ENCODE data around the gene CNPY1. TPM values are rescaled to one million over a fixed set of nuclear protein-coding genes. Genes with fewer than 3 reads are reported as not detected.

CNPY1 gene
- total RNA-seq, 2 experiments from 2014 or later = not detected

DNA sequence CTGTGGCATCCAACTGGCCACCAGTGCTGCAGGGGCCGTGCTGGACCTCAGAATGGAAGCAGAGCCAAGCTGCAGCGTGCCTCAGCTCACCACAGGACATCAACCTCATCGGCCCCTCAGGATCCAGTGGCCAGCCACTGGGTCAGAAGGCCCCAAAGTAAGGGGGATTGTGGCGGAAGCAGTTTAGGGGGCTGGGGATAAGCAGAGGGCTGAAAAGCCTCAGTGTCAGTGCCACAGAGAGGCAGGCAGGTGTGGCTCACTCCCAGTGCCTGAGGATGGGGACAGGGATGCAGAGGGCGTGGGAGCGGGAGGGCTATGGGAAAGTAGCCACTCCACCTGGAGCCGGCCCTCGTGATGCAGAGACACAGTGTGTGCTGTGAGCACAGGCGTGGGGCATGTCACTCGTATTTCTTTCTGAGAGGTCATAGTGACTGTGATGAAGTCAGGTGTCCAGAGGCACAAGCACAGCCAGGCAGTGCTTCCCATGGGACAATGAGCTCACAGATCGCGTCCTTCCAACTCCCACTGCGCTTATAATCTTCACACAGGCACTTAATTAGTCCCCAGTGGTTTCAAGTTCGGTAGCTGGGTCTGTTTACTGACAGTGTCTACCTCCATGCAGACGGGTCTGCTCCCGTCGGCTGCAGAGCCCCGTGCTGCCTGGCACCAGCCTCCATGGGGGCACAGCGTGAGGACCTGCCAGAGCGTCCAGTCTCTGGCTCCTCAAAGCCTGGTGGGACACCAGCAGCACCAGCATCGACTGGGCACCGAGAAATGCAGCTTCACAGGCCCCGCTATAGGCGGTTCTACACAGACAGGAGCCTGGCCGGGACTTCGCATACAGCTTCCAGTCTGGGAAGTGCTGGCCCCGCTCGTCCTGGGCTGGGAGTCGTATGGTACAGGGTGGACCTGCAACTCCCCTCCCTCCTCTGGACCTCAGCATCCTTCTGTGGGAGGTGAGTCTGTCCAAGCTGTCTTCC, 42.9 kb upstream of the CNPY1 start:
- Mint-ChIP-seq H3K27me3 (peaks cover 30% of the 10 kb centered on the region), H3K9me3 (no peaks in the 10 kb centered on the region), H3K27ac (no peak overlapping the region), H3K4me1 (ENCODE audit: low read depth) (no peaks in the 10 kb centered on the region), H3K4me3 (no peak overlapping the region), H3K36me3 (ENCODE audit: low read depth) (no peaks in the 10 kb centered on the region)
- no peak for DNase-seq
- Histone ChIP-seq H3K27me3 (ENCODE audit: control insufficient read depth in 1 of 2, insufficient read depth in 2 of 2, low read length in 2 of 2) (peaks cover 0 to 12% of the 10 kb centered on the region in 2 experiments), H3K4me3 (ENCODE audit: low read length) (no peak overlapping the region), H3K4me1 (ENCODE audit: insufficient read depth, low read length) (no peaks in the 10 kb centered on the region), H3K36me3 (ENCODE audit: insufficient read depth, low read length) (no peaks in the 10 kb centered on the region), H3K9me3 (ENCODE audit: control insufficient read depth in 1 of 2, insufficient read depth in 1 of 2, low read length in 2 of 2) (no peaks in the 10 kb centered on the region), H3K27ac (ENCODE audit: low read depth in 1 of 2, low read length in 2 of 2) (no peak overlapping the region)
- intact Hi-C loops (cut with DNase I, micrococcal nuclease) = no loop called here
- CTCF ChIA-PET = no interaction called here
- TF ChIP-seq, protein P1, sequence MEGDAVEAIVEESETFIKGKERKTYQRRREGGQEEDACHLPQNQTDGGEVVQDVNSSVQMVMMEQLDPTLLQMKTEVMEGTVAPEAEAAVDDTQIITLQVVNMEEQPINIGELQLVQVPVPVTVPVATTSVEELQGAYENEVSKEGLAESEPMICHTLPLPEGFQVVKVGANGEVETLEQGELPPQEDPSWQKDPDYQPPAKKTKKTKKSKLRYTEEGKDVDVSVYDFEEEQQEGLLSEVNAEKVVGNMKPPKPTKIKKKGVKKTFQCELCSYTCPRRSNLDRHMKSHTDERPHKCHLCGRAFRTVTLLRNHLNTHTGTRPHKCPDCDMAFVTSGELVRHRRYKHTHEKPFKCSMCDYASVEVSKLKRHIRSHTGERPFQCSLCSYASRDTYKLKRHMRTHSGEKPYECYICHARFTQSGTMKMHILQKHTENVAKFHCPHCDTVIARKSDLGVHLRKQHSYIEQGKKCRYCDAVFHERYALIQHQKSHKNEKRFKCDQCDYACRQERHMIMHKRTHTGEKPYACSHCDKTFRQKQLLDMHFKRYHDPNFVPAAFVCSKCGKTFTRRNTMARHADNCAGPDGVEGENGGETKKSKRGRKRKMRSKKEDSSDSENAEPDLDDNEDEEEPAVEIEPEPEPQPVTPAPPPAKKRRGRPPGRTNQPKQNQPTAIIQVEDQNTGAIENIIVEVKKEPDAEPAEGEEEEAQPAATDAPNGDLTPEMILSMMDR (IDR thresholded peaks at IDR 0.05) = no peak
- POLR2A ChIA-PET = no interaction called here
- ATAC-seq (ENCODE audit: poor library complexity) = no peak

DNA sequence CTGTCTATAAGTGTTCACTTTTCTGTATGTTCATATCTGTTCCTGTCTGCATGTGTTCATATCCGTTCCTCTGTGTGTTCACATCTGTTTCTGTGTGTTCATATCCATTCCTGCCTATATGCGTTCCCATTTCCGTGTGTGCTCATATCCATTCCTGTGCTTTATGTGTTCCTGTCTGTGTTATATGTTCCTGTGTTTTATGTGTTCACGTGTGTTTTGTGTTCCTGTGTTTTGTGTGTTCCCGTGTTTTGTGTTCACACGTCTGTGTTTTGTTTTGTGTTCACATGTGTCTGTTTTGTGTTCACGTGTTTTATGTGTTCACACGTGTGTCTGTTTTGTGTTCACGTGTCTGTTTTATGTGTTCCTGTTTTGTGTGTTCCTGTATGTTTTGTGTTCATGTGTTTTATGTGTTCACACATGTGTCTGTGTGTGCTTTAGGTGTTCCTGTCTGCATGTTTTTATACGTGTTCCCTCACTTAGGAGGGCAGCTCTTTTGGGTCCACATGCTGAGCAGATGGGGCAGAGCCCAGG, 42.2 kb upstream of the CNPY1 start:
- Mint-ChIP-seq H3K36me3 (ENCODE audit: low read depth) (no peaks in the 10 kb centered on the region), H3K27me3 (peaks cover 34% of the 10 kb centered on the region), H3K4me3 (no peak overlapping the region), H3K9me3 (no peaks in the 10 kb centered on the region), H3K27ac (no peak overlapping the region), H3K4me1 (ENCODE audit: low read depth) (no peaks in the 10 kb centered on the region)
- H3K27me3 ChIP-seq (ENCODE audit: control insufficient read depth in 1 of 2, insufficient read depth in 2 of 2, low read length in 2 of 2) = peaks cover 0 to 12% of the 10 kb centered on the region in 2 experiments
- DNase-seq (no peak), ATAC-seq (ENCODE audit: poor library complexity) (no peak)
- POLR2A ChIA-PET = no interaction called here
- intact Hi-C loops (cut with DNase I, micrococcal nuclease) = no loop called here
- no peaks in the 10 kb centered on the region for H3K4me1 ChIP-seq (ENCODE audit: insufficient read depth, low read length)
- no peak overlapping the region for H3K4me3 ChIP-seq (ENCODE audit: low read length)
- TF ChIP-seq, protein P1 (IDR thresholded peaks at IDR 0.05) = no peak
- no peak overlapping the region for H3K27ac ChIP-seq (ENCODE audit: low read depth in 1 of 2, low read length in 2 of 2)
- H3K9me3 ChIP-seq (ENCODE audit: control insufficient read depth in 1 of 2, insufficient read depth in 1 of 2, low read length in 2 of 2) = no peaks in the 10 kb centered on the region
- H3K36me3 ChIP-seq (ENCODE audit: insufficient read depth, low read length) = no peaks in the 10 kb centered on the region
- CTCF ChIA-PET = no interaction called here

DNA sequence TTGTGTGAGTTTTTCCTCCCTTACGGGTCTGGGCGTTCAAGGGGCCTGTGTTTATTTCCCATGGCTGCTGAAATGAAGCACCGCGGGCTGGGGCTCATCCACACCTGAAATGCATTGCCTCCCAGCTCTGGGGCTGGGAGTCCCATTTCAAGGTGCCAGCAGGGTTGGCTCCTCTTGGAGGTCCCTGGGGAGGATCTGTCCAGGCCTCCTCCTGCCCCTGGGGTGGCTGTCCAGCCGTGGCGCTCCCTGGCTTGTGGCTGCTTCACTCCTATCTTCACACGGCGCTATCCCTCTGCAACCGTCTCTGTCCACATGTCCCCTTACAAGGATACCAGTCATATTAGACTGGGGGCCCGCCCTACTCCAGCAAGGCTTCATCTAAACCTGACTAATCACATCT, 41.1 kb upstream of the CNPY1 start:
- Mint-ChIP-seq H3K27me3 (peaks cover 34% of the 10 kb centered on the region), H3K27ac (no peak overlapping the region), H3K9me3 (no peaks in the 10 kb centered on the region), H3K36me3 (ENCODE audit: low read depth) (no peaks in the 10 kb centered on the region), H3K4me1 (ENCODE audit: low read depth) (no peaks in the 10 kb centered on the region), H3K4me3 (no peak overlapping the region)
- ATAC-seq (ENCODE audit: poor library complexity) = no peak
- TF ChIP-seq, protein P1 (IDR thresholded peaks at IDR 0.05) = no peak
- no peak for DNase-seq
- intact Hi-C loops (cut with DNase I, micrococcal nuclease) = no loop called here
- Histone ChIP-seq H3K27me3 (ENCODE audit: control insufficient read depth in 1 of 2, insufficient read depth in 2 of 2, low read length in 2 of 2) (peaks cover 0 to 12% of the 10 kb centered on the region in 2 experiments), H3K4me1 (ENCODE audit: insufficient read depth, low read length) (no peaks in the 10 kb centered on the region), H3K4me3 (ENCODE audit: low read length) (no peak overlapping the region), H3K9me3 (ENCODE audit: control insufficient read depth in 1 of 2, insufficient read depth in 1 of 2, low read length in 2 of 2) (no peaks in the 10 kb centered on the region), H3K27ac (ENCODE audit: low read depth in 1 of 2, low read length in 2 of 2) (no peak overlapping the region), H3K36me3 (ENCODE audit: insufficient read depth, low read length) (no peaks in the 10 kb centered on the region)
- POLR2A ChIA-PET = no interaction called here
- CTCF ChIA-PET = interaction anchor here (1.4 kb wide), 1 partner anchor 11 kb away, joined by 6 read pairs; no protein-coding TSS in a partner anchor

Measured in CD4-positive, alpha-beta T cell (primary cell).